ENCODE data around the gene H6PD. TPM values are rescaled to one million over a fixed set of nuclear protein-coding genes. Genes with fewer than 3 reads are reported as not detected.

H6PD gene
- total and polyA plus RNA-seq, 2 donors (not counting 3 experiments of a cell fraction or from before 2014, with no cell fraction given): 24.5 to 29.0 TPM

GRCh38 chr1:9194024-9194423 lies 40.5 kb upstream of the H6PD start:
- no TSS peak for BruUV-seq (replicated peaks)
- FAIRE-seq: no peak
- CTCF ChIA-PET: interaction anchor here (0.8 to 5.7 kb wide), 3 partner anchors 13 to 83 kb away, joined by 3 to 84 read pairs (median 5); no protein-coding TSS in a partner anchor

More at GRCh38 chr1:9194024-9194423, 40.5 kb upstream of the H6PD start:
- Histone ChIP-seq H3K27me3 (ENCODE audit: control insufficient read depth in 2 of 2, insufficient read depth in 2 of 2, low read length in 2 of 2) (no peaks in the 10 kb centered on the region), H3K9me3 (replicated peaks; ENCODE audit: control insufficient read depth, insufficient read depth, low read length) (no peaks in the 10 kb centered on the region), H3K27ac (ENCODE audit: insufficient read depth, low read depth, low read length) (no peak overlapping the region), H3K4me3 (replicated peaks in 1 of 3; ENCODE audit: insufficient read depth in 1 of 3, low read depth in 1 of 3, low read length in 3 of 3) (no peak overlapping the region), H3K79me2 (ENCODE audit: control insufficient read depth, insufficient read depth, low read length) (no peaks in the 10 kb centered on the region), H3K9ac (replicated peaks; ENCODE audit: extremely low read depth, insufficient read depth, low read length) (no peak overlapping the region), H3K4me2 (ENCODE audit: insufficient read depth, low read length) (no peak overlapping the region), H4K20me1 (replicated peaks; ENCODE audit: control insufficient read depth, extremely low read depth, insufficient read depth, low read length) (no peaks in the 10 kb centered on the region), H3K36me3 (ENCODE audit: control insufficient read depth in 2 of 2, extremely low read depth in 1 of 2, insufficient read depth in 2 of 2, low read length in 2 of 2) (no peaks in the 10 kb centered on the region), H3K4me1 (ENCODE audit: control insufficient read depth, extremely low read depth, insufficient read depth, low read length) (peaks cover 13% of the 10 kb centered on the region), H2AFZ (ENCODE audit: low read depth, low read length) (no peak overlapping the region), H3K9me1 (replicated peaks; ENCODE audit: control insufficient read depth, extremely low read depth, insufficient read depth, low read length) (no peaks in the 10 kb centered on the region)
- TF ChIP-seq FOS (IDR thresholded peaks at IDR 0.05; ENCODE audit: borderline replicate concordance, insufficient read depth, low read length) (no peak), GATA2 (IDR thresholded peaks at IDR 0.05; ENCODE audit: insufficient read depth, insufficient read length, low read depth, low read length) (no peak), POLR2A (IDR thresholded peaks at IDR 0.05; ENCODE audit: low read depth, low read length) (no peak), EZH2 (IDR thresholded peaks at IDR 0.05; ENCODE audit: borderline replicate concordance, low read depth, low read length, severe bottlenecking) (no peak), MAX (IDR thresholded peaks at IDR 0.05; ENCODE audit: insufficient read depth, insufficient read length) (no peak), MYC (IDR thresholded peaks at IDR 0.05; ENCODE audit: low read depth, low read length) (no peak), JUN (IDR thresholded peaks at IDR 0.05; ENCODE audit: borderline replicate concordance, insufficient read depth, insufficient read length, low read depth) (no peak), CTCF (IDR thresholded peaks at IDR 0.05; ENCODE audit: extremely low read depth in 1 of 2, insufficient read depth in 1 of 2, low read depth in 1 of 2, low read length in 2 of 2) (no peak), POLR2AphosphoS5 (IDR thresholded peaks at IDR 0.05; ENCODE audit: insufficient read depth, low read depth, low read length) (no peak)
- dilution Hi-C loops (cut with MboI; ENCODE audit: extremely low pct_ligation_motif_present, low sequenced_read_pairs): no loop called here
- DNase-seq (ENCODE audit: low read depth, low spot score): no peak
- POLR2A ChIA-PET: no interaction called here
- intact Hi-C loops (cut with micrococcal nuclease): loop anchor here (10.0 kb wide), 1 partner anchor 189 kb away; no protein-coding TSS in a partner anchor
